GM21360 (cell line): ENCODE data around the gene HOXB5.

Experiments used
- ATAC-seq: cut with Tn5 transposase; IDR thresholded peaks from one replicate; pipeline ENCODE4 v1.9.1; 2021; ENCODE audit warnings: mild to moderate bottlenecking, moderate library complexity; ENCODE audit not compliant: unreplicated experiment

Gene HOXB5

DNA sequence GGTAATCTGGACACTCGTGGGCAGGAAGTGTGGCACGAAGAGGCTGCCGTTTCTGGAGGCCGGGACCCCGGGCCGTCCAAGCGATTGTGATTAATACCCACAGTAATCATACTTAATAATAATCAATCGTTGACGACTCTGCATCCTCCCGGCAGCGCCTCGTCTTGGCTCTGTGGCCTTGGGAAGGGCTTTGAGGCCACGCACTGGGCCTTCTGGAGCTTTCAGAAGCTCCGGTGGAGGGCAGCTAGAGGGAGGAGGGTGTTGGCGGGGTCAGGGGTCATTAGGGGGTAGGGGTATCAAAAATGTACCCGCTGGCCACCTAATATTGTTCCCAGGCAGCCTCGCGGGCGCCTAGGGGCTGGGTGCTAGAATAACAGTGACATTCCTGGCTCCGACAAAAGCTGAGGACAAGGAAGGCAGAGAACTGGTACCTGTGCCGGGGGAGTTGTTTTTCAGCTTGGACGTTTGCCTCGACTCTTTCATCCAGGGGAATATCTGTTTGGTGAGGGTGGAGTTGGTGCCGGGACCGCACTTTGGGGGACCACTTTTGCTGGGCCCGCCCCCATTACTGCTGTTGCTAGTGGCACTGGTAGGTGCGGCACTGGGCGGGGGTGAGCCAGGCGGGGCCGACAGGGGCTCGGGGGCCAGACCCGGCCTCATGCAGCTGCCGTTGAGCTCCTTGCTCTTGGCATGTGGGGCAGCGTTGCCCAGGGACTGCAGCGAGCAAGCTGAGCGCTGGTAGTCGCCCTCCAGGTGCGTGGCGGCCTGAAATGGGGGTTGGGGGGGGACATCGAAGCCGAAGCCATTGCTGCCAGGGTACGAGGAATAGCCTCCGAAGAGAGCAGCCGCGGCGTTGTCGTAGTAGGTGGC is 41.7 kb downstream of the HOXB5 start:
- no peak for ATAC-seq

GRCh38 chr17:48551214-48551555 is 42.4 kb downstream of the HOXB5 start:
- ATAC-seq: no peak

- no peak for ATAC-seq
These were observed 42.9 kb downstream of the HOXB5 start for GRCh38 chr17:48550502-48551213.

- no peak for ATAC-seq
These were observed 43.6 kb downstream of the HOXB5 start for GRCh38 chr17:48549914-48550501.

DNA sequence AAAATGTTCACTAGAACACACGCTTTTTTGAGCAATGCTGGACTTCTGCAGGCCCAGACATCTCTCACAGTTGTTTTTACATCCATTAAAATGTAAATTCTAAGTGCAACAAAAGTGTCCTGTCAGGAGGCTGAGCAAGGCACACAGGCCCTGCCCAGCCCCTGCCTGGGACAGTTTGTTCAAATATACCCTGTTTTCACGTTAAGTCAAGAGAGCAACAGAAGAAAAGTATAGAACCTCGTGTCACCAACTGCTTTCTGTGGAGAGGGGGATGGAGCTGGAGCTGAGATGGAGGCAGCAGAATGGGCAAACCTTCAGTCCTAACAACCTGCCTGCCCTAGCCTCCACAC is 44.3 kb downstream of the HOXB5 start:
- ATAC-seq: no peak

DNA sequence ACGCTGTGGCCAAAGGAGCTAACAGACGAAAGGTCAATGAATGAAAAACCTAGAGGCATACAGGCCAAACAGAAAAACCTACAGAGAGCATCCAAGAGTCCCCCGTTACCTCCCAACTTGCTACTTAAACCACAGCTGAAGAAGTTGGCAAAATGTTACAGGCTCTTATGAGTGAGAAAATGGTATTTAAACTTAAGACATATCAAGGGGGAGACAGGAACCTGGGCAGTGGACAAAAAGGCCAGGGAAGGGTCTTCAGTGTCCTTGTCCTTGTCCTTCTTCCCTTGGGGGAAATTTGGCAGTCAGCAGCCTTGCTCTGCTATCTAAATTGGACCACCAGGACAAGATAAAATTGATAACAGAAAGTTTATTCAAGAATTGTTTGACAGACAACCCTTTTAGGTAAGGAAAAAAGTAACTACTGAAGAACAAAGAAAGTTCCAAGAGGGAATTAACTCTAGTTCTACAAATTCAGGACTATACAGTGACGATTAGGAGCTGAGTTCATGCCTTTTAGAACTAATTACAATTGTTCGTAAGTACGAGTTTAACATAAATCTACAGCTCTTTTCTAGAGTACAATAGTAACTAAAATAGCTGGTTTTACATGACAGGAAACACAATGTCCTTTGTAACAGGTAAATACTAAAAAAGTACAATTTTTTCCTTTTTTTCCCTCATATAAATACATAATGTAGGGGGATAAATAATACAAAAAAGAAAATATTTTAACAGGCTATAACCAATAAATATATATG is 44.9 kb downstream of the HOXB5 start:
- no peak for ATAC-seq

- ATAC-seq: no peak
These were observed 45.6 kb downstream of the HOXB5 start for GRCh38 chr17:48547808-48548522.

- ATAC-seq: no peak
These were observed 46.4 kb downstream of the HOXB5 start for GRCh38 chr17:48546924-48547807.

DNA sequence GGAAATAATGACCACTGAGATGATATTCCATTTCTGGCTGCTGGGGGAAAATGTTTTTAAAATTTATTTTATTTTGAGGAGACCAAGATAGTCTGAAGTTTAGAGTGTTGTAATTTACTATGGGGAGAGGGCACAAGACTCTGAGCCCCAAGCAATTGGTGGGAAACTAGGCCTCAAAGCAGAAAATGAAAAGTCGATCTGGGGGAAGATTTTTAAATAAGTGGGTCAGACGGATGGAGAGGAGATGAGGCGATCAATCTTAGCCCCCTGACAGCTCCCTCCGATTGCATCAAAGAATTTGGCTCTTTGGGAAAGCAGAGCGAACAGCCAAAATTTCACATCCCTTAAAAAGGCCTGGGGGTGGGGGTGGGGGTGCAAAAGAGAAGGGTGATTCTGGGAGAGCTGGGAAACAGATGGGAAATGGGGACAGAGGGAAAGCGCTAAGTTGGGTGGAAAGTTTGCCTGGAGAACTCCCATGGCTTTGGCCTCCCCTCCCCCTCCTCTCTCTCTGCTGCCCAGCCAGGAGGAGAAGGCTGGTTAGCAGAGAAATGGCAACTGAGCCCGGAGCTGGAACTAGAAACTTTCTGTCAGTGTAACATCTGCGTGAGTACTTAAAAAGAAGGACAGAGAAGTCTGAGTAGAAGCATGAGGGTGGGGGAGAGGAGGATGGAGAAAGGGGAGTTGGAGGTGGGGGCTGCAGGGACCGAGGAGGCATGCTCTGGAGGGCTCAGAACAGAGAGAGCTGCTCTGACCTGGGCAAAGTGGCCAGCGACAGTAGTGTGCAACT is 47.2 kb downstream of the HOXB5 start:
- no peak for ATAC-seq

DNA sequence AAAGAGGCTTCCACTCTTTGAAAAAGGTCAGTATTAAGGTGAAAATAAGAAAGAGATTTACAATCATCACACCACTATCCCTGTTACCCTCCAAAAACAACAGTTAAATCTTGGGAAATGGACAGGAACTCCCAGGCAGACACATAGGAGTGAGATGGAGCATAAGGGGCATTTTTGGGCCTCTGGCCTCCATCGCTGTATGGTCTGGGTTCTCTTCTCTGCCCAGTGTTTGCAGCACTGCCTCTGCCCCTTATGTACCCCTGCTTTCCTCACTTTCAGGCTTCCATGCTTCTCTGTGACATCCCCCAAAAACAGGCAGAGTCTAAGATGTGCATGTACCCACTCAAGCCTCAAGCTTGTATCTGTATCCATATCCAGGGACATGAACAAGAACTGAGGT is 48.0 kb downstream of the HOXB5 start:
- ATAC-seq: no peak

DNA sequence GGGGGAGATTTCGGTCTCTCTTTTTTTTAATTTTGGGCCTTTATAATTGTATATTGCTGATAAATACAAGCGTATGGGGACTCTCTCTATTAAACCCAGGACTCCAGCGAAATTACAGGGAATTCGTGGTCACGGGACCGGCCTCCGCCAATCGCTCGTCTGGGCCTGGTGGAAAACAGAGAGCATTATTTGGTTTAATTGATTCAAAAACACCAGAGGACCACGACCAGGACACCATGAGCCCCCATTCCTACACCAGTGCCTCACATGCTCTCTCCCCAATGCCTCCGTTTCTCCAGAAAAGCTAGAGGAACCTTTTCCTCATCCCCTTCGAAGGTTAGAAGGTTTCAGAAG is 48.6 kb downstream of the HOXB5 start, which contains the start of gene HOXB2:
HOXB2 (minus strand) TSS at position 88 of the 354 bp plus-strand sequence. CDS start 198 bp downstream, outside the sequence.
- ATAC-seq: no peak

- no peak for ATAC-seq
These were observed 49.1 kb downstream of the HOXB5 start for GRCh38 chr17:48544349-48545021.

DNA sequence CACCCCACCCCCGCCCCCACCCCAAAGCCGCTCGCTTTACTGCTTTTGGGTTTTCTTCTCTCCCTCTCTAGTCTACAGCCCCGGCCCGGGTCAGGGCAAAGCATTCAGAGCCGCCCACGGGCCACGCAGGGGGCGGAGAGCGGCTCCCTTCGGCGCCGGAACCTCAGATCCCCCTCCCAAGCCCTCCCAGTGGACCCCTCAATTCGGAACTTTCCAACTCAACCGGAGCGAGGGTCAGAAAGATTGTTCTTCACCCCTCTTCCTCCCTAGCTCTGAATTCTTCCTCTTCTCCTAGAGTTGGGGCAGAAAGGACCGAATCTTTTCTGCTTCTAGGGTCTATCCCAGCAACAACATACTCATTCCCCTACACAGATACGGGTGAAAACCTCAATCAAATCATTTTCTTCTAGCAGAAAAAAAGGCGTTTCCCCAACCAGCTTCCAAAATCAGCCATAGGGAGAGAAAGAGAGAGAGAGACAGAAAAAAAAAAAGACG is 49.7 kb downstream of the HOXB5 start:
- no peak for ATAC-seq

DNA sequence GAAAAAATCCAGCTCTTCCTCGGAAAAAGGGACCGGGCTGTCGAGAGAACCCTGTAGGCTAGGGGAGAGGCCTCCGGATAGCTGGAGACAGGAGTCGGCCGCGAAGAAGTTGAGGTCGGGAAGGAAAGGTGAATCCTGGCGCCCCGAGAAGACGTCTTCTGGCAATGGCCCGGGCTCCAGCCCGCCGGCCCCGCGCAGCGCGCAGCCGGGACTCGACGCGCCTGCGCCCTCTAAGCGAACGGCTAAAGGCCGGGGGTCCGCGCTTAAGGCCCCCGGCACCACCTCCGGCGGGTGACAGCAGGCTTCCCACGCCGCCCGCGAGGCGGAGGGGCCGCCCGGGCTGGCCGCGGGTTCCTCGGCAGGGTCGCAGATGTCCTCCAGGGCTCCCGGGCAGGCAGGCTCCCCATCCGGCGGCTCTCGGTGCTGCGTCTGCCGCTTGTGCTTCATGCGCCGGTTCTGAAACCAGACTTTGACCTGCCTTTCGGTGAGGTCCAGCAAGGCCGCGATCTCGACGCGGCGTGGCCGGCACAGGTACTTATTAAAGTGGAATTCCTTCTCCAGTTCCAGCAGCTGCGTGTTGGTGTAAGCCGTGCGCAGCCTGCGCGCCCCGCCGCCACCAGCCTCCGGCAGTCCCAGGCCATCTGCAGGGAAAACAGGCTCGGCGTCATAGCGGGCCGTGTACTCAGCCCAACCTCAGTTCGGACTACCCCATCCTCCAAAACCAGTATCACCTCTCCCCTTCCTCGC is 50.3 kb downstream of the HOXB5 start:
- no peak for ATAC-seq

DNA sequence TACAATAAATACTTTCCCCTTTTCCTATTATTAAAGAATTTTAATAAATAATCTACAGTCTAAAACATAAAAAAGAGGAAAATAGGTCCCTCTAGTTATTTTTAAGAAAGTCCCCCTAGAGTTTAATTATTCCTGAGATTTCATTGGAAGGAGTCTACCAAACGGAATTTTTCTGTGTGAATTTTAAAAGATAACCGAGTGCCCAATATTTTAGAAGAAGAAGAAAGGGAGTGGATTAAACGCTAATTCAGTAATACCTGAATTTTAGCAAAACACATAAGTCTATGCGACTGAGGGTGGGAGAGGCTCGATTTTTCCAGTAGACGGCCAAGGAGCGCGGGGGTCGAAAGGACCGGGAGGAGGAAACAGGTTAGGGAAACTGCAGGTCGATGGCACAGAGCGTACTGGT is 50.9 kb downstream of the HOXB5 start:
- no peak for ATAC-seq

GRCh38 chr17:48542114-48542656 is 51.4 kb downstream of the HOXB5 start:
- no peak for ATAC-seq

GRCh38 chr17:48541577-48542113 is 51.9 kb downstream of the HOXB5 start:
- no peak for ATAC-seq
